Lung (tissue), 13 donors: Measurements from ENCODE around the gene TNFAIP6. TPM values are rescaled to one million over a fixed set of nuclear protein-coding genes. Genes with fewer than 3 reads are reported as not detected.
"Not testable (repeated sequence)": the region's sequence is repeated elsewhere in the genome, so short reads cannot be mapped to it uniquely, and the experiment has no call there.

Source experiments
- ATAC-seq: fragments of 200-7000 bp; cut with Tn5 transposase; one replicate; pipeline ENCODE4 v1.9.1; 2020; ENCODE audit warnings: moderate number of reproducible peaks; ENCODE audit not compliant: insufficient read depth, low FRiP score
- DNase-seq, 3 donors: peaks; one replicate each; pipeline ENCODE4 v3.0.0-alpha.2; 2013 to 2017
- H3K27ac ChIP-seq, 2 donors: one replicate each; pipeline ENCODE4 v1.5.1; 2013; ENCODE audit warnings: mild to moderate bottlenecking in 2 of 2, moderate library complexity in 2 of 2, control low read depth in 1 of 2, inconsistent platforms in 1 of 2, low read depth in 1 of 2, low read length in 1 of 2
- H3K27me3 ChIP-seq, 3 donors: one replicate each; pipeline ENCODE4 v1.5.1; 2013; ENCODE audit warnings: low read length in 2 of 3; ENCODE audit not compliant: control insufficient read depth in 3 of 3, insufficient read depth in 3 of 3
- H3K36me3 ChIP-seq, 4 donors: one replicate each; pipeline ENCODE4 v1.5.1; 2013; ENCODE audit warnings: low read length in 4 of 4, mild to moderate bottlenecking in 1 of 4, moderate library complexity in 1 of 4; ENCODE audit not compliant: control insufficient read depth in 4 of 4, insufficient read depth in 4 of 4
- H3K4me1 ChIP-seq, 5 donors: one replicate each; pipeline ENCODE4 v1.5.1; 2013; ENCODE audit warnings: low read length in 5 of 5, mild to moderate bottlenecking in 2 of 5, moderate library complexity in 1 of 5; ENCODE audit not compliant: control insufficient read depth in 5 of 5, insufficient read depth in 5 of 5
- H3K4me3 ChIP-seq: one replicate; pipeline ENCODE4 v1.5.1; 2013; ENCODE audit warnings: mild to moderate bottlenecking, control low read depth, moderate library complexity
- H3K9ac ChIP-seq, 2 donors: one replicate each; pipeline ENCODE4 v1.5.1; 2013; ENCODE audit warnings: low read length in 2 of 2, control low read depth in 1 of 2; ENCODE audit not compliant: insufficient read depth in 1 of 2
- H3K9me3 ChIP-seq, 4 donors: one replicate each; pipeline ENCODE4 v1.5.1; 2013; ENCODE audit warnings: low read length in 3 of 4, mild to moderate bottlenecking in 1 of 4, moderate library complexity in 1 of 4; ENCODE audit not compliant: control insufficient read depth in 4 of 4, insufficient read depth in 3 of 4
- CTCF ChIP-seq: IDR thresholded peaks from 2 replicates; pipeline ENCODE4 v1.5.1; 2012; ENCODE audit warnings: mild to moderate bottlenecking; ENCODE audit errors: control extremely low read depth, extremely low read depth
- WGBS, 2 donors: extraction: QIAGEN DNeasy Blood & Tissue Kit; methylation state at CpG; one replicate each; pipeline ENCODE4 v1.1.7; 2013; 5-methylcytosine and 5-hydroxymethylcytosine counted together
- polyA plus RNA-seq, 2 donors: library from polyadenylated mRNA; stranded (reverse); fragments of 200-250 nt; gene quantifications; one replicate each; pipeline ENCODE4 v1.2.1, GENCODE V29; 2013
- small RNA-seq: library from RNA; depleted of rRNA; stranded (forward); fragments of <200 nt; gene quantifications from one replicate; pipeline ENCODE3, GENCODE V24; 2014; ENCODE audit warnings: low replicate concordance
- total RNA-seq, 2 donors: library from RNA; depleted of rRNA in 1 of 2; stranded (reverse); fragments of >200 nt in 1 of 2; gene quantifications; one replicate each; pipeline ENCODE4 v1.2.1, GENCODE V29; 2014 to 2021
- donor health status: control.
- donor health status: control.
- donor health status: Bipolar disorder and iron deficiency.
- donor health status: healthy.
- donor health status: DM: yes; HTN: yes; CAD: no.

Gene TNFAIP6
- total and polyA plus RNA-seq, 4 donors = 1.6 to 134 (median 8.4) TPM

GRCh38 chr2:151417650-151418049 is 60.3 kb downstream of the TNFAIP6 start:
- no peak for TF ChIP-seq CTCF
- H3K36me3 ChIP-seq = peaks cover 19 to 45% (median 33%) of the 10 kb centered on the region in 4 donors

GRCh38 chr2:151421681-151422080 is 64.3 kb downstream of the TNFAIP6 start:
- not testable (repeated sequence) for H3K4me1 ChIP-seq, H3K9me3 ChIP-seq, H3K4me3 ChIP-seq, H3K27me3 ChIP-seq, H3K9ac ChIP-seq, DNase-seq, ATAC-seq, H3K27ac ChIP-seq
- peaks cover 20 to 53% (median 38%) of the 10 kb centered on the region in 4 donors for H3K36me3 ChIP-seq
- WGBS, 2 donors = 89 to 95% methylated on average over 12 of the region's 12 CpGs

More at GRCh38 chr2:151417650-151418049, 60.3 kb downstream of the TNFAIP6 start:
- DNase-seq (no peak), ATAC-seq (no peak)
- Histone ChIP-seq H3K27me3 (no peaks in the 10 kb centered on the region), H3K9ac (no peak overlapping the region), H3K27ac (no peak overlapping the region), H3K4me1 (no peaks in the 10 kb centered on the region), H3K9me3 (no peaks in the 10 kb centered on the region), H3K4me3 (no peak overlapping the region)
- WGBS, 2 donors = 94 to 95% methylated on average over 3 of the region's 3 CpGs

- no peak for DNase-seq
- H3K9me3 ChIP-seq = no peaks in the 10 kb centered on the region
- no peak overlapping the region for H3K9ac ChIP-seq
- no peak for TF ChIP-seq CTCF
- H3K4me1 ChIP-seq = peaks cover 0 to 3% (median 0%) of the 10 kb centered on the region in 5 donors
- peaks cover 20 to 47% (median 33%) of the 10 kb centered on the region in 4 donors for H3K36me3 ChIP-seq
- no peaks in the 10 kb centered on the region for H3K27me3 ChIP-seq
- no peak overlapping the region for H3K4me3 ChIP-seq
- ATAC-seq = no peak
- no peak overlapping the region for H3K27ac ChIP-seq
- 68 to 84% methylated on average over 3 of the region's 3 CpGs for WGBS, 2 donors
Measured at GRCh38 chr2:151422917-151423439, 65.6 kb downstream of the TNFAIP6 start.

- no peak overlapping the region for H3K9ac ChIP-seq
- no peaks in the 10 kb centered on the region for H3K27me3 ChIP-seq
- H3K4me3 ChIP-seq = no peak overlapping the region
- H3K36me3 ChIP-seq = peaks cover 19 to 47% (median 30%) of the 10 kb centered on the region in 4 donors
- H3K27ac ChIP-seq = no peak overlapping the region
- DNase-seq = no peak
- H3K4me1 ChIP-seq = peaks cover 0 to 3% (median 0%) of the 10 kb centered on the region in 5 donors
- no peaks in the 10 kb centered on the region for H3K9me3 ChIP-seq
- 89 to 93% methylated on average over 3 of the region's 3 CpGs for WGBS, 2 donors
- TF ChIP-seq CTCF = no peak
- no peak for ATAC-seq
Measured at GRCh38 chr2:151423760-151424159, 66.4 kb downstream of the TNFAIP6 start.

Small RNA genes lying within 50 kb of the gene (small RNA-seq; reads per million reads assigned to genes)
- gene MIR4773-1 (not detected), gene RN7SL124P (not detected)

Other genes starting within 250 kb of the TNFAIP6 start
- gene RBM43, start 95.7 kb upstream of the TNFAIP6 start, total RNA-seq = 10 to 100 TPM in 1 of 2 donors, 1 to 10 TPM in 1; 7.9 to 17.8 TPM
- gene RBM43, start 95.7 kb upstream of the TNFAIP6 start, polyA plus RNA-seq = 1 to 10 TPM; 3.0 to 3.6 TPM
- gene NMI, start 67.9 kb upstream of the TNFAIP6 start, total RNA-seq = 10 to 100 TPM; 19.2 to 25.4 TPM
- gene NMI, start 67.9 kb upstream of the TNFAIP6 start, polyA plus RNA-seq = 10 to 100 TPM; 16.7 to 38.0 TPM
- gene RIF1, start 52.3 kb downstream of the TNFAIP6 start, total RNA-seq = 10 to 100 TPM; 27.3 to 78.3 TPM
- 1 to 10 TPM; 4.3 to 5.3 TPM for gene RIF1, start 52.3 kb downstream of the TNFAIP6 start, polyA plus RNA-seq